ENCODE data around the gene PVALEF.

DNA sequence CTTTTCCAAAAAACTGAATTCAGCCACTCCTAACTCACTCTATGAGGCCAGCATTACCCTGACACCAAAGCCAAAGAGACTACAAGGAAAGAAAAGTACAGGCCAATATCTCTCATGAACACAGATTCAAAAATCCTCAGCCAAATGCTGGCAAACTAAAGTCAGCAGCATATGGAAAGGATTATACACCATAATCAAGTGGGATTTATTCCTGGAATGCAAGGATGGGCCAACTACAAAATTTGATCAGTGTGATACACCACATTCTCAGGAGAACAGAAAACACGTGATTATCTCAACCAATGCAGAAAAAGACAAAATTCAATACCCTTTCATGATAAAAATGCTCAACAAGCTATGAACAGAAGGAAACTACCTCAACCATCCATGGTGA lies 8.5 kb downstream of the PVALEF start:
- TF ChIP-seq POLR2A (IDR thresholded peaks at IDR 0.05) (no peak), CTCF (IDR thresholded peaks at IDR 0.05) (no peak)
